HK-2 (cell line): Measurements from ENCODE around the gene ADK.
"Not testable (repeated sequence)": the region's sequence is repeated elsewhere in the genome, so short reads cannot be mapped to it uniquely, and the experiment has no call there.

Experiments used
- DNase-seq: peaks from one replicate; pipeline ENCODE4 v3.0.0-alpha.2; 2018; ENCODE audit not compliant: unreplicated experiment

Gene ADK

GRCh38 chr10:74347522-74347921, 196.5 kb downstream of the ADK start:
- DNase-seq: no peak

DNA sequence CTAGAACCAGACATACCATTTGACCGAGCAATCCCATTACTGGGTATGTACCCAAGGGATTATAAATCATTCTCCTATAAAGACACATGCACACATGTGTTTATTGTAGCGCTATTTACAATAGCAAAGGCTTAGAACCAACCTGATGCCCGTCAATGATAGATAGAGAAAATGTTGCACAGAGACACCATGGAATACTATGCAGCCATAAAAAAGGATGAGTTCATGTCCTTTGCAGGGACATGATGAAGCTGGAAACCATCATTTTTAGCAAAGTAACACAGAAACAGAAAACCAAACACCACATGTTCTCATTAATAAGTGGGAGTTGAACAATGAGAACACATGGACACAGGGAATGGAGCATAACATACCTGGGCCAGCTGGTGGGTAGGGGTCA, 202.0 kb downstream of the ADK start:
- DNase-seq: not testable (repeated sequence)

DNA sequence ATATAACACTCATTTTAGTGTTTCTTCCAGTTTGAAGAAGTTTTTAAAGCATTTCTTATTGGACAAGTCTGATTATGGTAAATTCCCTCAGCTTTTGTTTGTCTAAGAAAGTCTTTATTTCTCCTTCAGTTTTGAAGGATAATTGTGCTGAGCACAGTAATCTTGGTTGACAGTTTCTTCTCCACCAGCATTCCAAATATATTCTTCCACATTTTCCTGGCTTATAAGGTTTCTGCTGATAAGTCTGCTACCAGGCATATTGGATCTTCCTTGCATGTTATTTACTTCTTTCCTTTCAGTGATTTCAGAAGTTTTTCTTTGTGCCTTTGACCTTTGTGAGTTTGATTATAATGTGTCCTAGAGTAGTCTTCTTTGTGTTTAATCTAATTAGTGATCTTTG, 210.7 kb downstream of the ADK start:
- DNase-seq: no peak

- DNase-seq: no peak
Measured at GRCh38 chr10:74363727-74364126, 212.7 kb downstream of the ADK start.

- no peak for DNase-seq
Measured at GRCh38 chr10:74365109-74365508, 214.1 kb downstream of the ADK start.

- no peak for DNase-seq
Measured at GRCh38 chr10:74371696-74372095, 220.7 kb downstream of the ADK start.

DNA sequence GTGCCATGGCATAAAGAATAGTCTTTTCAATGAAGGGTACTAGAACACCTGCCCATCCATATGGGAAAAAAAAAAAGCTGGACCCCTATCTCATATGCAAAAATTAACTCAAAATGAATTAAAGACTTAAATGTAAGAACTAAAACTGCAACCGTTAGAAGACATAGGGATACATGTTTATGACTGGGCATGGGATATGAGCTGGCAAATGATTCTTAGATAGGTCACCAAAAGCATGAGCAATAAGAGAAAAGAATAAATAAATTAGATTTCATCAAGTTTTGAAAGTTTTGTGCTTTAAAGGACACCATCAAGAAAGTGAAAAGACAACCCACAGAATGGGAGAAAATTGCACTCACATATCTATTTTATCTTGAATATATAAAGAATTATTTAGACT, 222.0 kb downstream of the ADK start:
- no peak for DNase-seq

DNA sequence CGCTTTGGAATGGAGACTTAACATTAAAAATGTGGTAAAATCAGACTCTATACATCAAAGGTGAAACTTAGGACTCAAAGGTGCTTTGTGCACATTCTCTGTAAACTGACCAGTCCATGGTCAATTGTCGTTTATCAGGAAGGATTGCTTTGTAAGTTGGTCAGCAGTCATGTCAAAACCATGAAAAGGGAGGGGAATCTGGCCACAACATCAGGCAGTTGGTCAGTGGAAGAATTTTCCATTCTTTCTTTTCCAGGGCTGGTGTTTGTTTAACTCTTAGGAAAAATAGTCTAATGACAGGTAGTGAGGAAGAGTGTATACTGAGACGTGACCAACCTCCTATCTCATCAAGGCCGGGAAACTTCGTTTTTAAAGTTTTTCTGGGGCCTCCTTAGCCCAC, 226.5 kb downstream of the ADK start:
- no peak for DNase-seq

DNA sequence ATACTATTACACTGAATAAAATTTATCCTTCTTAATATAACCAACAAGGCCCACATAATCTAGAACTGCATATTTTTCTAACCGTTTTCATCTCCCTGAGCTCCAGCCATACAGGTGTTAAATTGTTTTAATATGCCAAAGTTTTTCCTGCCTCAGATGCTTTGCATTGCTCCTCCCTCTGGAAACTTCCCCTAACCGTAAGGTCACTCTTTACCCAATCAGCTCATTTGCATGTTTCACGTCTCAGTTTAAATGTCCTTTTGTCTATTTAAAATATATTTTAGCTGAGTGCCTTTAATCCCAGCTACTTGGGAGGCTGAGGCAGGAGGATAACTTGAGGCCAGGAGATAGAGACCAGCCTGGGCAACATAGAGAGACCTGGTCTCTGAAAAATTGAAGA, 228.5 kb downstream of the ADK start:
- no peak for DNase-seq

DNA sequence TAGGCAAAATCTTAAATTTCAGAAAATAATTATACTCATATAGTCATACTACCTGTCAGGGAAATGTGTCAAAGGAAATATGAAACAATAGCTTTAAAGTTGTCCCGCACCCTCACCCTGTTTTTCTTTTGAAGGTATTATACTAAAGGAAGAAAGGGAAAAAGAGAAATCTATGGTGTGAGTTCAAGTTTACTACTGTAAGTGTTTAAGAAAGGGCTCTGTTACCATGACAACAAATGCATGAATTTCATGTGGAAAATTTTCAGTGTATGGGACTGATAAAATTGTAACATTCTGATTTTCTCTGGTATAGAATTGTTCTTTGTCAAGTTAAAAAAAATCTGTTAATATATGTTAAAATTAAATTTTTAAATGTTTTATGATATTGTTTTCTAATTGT, 229.8 kb downstream of the ADK start:
- no peak for DNase-seq

DNA sequence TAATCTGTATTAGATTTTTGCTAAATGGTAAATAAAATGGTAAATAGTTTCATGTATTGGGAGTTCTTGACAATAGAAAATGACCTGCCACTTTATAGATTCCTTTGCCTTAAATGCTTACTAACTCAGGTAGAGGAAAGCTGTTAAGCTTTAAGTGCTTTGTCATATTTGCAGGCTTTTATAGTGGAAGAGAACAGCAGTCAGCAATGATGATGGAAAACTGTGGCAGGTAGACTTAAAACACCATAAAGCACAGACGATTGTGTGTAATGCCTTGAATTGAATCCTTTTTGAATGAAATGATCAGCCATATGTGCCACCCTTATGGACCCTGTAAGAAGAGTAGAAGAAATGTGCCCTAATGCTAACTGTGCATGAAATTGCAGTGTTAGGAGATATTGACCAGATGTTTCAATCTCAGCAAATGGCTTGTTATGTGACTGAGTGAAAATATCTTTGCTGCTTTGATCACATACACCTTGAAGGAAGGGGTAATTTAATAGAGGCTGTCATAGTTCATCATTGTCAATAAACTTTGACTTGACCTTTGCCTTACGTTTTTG, 230.4 kb downstream of the ADK start:
- no peak for DNase-seq

GRCh38 chr10:74382663-74383062, 231.6 kb downstream of the ADK start:
- DNase-seq: no peak

- no peak for DNase-seq
Measured at GRCh38 chr10:74383642-74384041, 232.6 kb downstream of the ADK start.

DNA sequence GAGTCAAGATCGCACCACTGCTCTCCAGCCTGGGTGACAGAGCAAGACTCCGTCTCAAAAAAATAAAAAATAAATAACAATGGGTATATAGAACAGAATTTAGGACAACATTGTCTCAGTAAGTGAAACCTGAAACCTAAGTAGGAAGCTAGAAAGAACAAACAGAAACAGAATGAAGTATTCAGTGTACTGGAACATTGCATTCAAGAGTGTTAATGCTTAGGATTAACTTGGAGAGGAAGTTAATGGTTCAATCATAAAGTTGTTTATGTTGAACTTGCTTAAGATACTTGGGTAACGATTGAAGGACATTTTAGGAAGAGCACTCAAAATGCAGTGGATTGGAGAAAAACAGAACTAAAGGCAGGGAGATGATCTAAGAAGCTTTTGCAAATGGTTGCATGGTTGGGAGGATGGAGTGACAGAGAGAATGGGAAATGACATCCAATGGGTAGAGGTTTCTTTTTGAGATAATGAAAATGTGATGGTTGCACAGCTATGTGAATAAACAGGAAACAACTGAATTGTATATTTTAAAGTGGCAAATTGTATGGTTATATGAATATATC, 233.7 kb downstream of the ADK start:
- DNase-seq: no peak

DNA sequence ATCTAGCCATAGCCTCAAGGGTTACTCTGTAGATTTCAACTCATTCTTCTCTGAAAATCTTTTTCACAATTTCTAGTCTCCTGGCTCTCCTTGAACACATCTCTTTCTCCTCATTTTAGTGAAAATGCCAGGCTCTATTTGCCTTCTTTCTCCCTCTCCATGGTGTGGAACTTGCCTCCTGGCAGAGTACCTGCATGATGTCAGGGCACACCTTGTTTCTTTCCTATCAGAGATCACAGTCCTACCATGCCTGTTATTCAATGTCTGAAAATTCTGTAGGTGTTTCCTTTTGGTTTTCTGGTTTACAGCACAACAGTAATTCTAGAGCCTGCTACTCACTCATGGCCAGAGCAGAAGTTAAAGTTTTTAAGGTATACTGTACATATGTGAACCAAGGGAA, 237.8 kb downstream of the ADK start:
- no peak for DNase-seq

DNA sequence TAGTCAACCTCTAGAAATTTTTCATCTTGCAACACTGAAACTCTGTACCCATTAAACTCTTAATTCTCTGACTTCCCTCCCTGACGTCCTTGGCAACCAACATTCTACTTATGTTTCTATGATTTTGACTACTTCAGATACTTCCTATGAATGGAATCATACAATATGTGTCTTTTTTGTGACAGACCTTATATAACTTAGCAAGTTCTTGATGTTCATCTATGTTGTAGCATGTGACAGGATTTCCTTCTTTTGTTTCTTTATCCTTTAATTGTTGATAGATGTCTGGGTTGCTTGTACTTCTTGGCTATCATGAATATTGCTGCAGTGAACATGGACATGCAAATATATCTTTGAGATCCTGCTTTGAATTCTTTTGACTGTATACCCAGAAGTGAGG, 240.8 kb downstream of the ADK start:
- DNase-seq: no peak

DNA sequence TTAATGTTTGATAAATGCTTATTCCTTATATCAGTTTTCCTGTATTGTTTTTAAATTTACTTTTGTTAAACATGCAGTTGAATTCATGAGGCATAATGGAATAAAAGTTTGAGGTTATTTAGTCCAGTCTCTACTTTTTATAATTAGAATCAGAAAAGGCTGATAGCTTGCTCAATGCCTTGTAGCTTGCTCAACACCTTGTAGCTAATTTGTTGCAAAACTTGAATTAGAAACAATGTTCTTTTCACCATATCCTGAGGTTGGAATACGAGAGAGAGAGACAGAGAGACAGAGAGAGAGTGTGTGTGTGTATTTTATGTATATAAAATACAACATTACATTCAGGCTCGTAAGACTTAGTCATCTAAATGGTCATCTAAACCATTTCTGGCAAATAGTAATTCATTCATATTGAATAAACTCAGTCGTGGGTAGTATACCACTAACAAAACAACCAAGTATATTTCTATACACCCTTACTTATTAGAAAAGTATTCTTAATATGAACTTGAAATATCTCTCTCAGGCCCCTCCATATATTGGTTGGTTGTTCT, 243.5 kb downstream of the ADK start:
- DNase-seq: no peak

DNA sequence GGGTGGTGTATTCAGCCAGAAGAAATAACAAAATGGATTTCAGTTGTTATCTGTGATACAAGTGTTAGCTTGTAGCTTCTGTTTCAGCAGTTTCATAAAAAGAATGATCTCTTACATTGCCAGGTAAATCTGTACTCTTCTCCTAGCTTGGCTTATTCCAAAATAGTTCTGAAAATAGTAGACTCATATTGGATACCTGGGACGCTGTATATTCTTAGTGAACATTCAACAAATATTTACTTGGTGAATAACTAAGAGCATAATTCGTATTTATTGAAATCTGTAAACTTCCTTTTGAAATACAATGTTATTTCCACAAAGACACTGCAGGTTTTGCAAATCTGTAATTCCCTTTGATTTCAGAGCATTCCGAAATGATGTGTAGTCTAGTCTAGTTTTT, 249.2 kb downstream of the ADK start:
- DNase-seq: no peak

GRCh38 chr10:74406006-74406405, 255.0 kb downstream of the ADK start:
- DNase-seq: no peak

- DNase-seq: no peak
Measured at GRCh38 chr10:74415146-74415839, 264.3 kb downstream of the ADK start.

DNA sequence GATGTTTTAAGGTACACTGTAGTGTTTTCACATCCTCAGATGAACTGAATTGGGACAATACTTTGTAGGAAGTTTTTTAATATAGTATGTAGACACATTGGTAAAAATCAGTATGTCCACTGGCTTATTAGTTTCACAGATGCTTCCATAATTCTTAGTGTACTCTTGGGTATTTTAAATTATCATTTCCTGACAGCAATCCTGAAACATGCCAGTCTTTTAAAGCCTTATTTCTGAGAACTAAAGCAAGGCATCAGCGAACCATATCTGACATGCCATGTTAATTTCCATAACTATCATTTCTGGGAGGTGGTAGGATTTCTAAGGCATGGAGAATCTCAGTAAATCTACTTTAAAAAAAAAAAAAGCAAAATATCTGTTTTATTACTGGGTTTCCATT, 266.4 kb downstream of the ADK start:
- no peak for DNase-seq

- DNase-seq: no peak
Measured at GRCh38 chr10:74418285-74418872, 267.4 kb downstream of the ADK start.

DNA sequence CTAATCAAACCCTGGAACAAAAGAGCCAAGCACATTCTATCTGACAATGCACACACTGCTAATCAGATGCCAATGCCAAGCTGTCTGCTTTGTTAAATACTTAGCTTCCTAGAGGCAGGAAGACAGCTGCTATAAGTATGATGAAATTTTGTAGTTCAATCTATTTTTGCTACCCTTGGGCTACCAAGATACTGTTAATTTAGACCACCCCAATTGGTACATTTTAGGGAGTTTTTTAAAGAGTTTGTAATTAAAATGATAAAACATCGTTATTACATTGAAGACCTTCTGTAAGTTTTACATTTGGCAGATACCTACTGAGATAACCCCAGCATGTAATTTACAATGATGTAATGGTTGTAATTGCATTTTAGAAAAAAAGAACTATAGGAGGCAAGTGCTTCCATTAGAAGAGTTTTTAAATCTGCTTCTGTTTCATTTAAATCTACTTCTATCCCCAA, 268.5 kb downstream of the ADK start:
- no peak for DNase-seq
